HCT116 (cell line): ENCODE measurements around the gene APH1B.

Source experiments
- ATF3 ChIP-seq: IDR thresholded peaks from 2 replicates; pipeline ENCODE4 v1.6.1; 2012
- CBX3 ChIP-seq: IDR thresholded peaks from 2 replicates; pipeline ENCODE4 v1.6.1; 2012; ENCODE audit warnings: low read depth
- CEBPB ChIP-seq: IDR thresholded peaks from 2 replicates; pipeline ENCODE4 v1.6.1; 2012; ENCODE audit warnings: low read depth
- CTCF ChIP-seq, 3 experiments: fragments of 200-600 bp in 1 of 3; sonication (generic) in 1 of 3; IDR thresholded peaks in 2 of 3; conservative IDR thresholded peaks in 1 of 3; 2 replicates each; pipeline ENCODE4 v1.5.1; 2012 to 2017; ENCODE audit warnings: low read depth in 2 of 3, low read length in 2 of 3, antibody characterized with exemption in 1 of 3, borderline replicate concordance in 1 of 3, control low read depth in 1 of 3, mild to moderate bottlenecking in 1 of 3, mixed read lengths in 1 of 3, mixed run types in 1 of 3, moderate library complexity in 1 of 3; ENCODE audit not compliant: insufficient read depth in 1 of 3
- EGR1 ChIP-seq: IDR thresholded peaks from 2 replicates; pipeline ENCODE4 v1.6.1; 2012; ENCODE audit warnings: low read depth
- EZH2 ChIP-seq: fragments of 200-600 bp; sonication (generic); IDR thresholded peaks from 2 replicates; pipeline ENCODE4 v1.6.1; 2017; ENCODE audit warnings: antibody characterized with exemption, mixed run types
- MAX ChIP-seq: IDR thresholded peaks from 2 replicates; pipeline ENCODE4 v1.6.1; 2012
- POLR2A ChIP-seq: IDR thresholded peaks from 2 replicates; pipeline ENCODE4 v1.7.0; 2011; ENCODE audit warnings: borderline replicate concordance; ENCODE audit not compliant: insufficient read depth, insufficient read length; ENCODE audit errors: extremely low read depth
- POLR2AphosphoS5 ChIP-seq: IDR thresholded peaks from 2 replicates; pipeline ENCODE4 v1.6.1; 2011; ENCODE audit warnings: mild to moderate bottlenecking, low read depth, low read length, moderate library complexity
- RAD21 ChIP-seq: IDR thresholded peaks from 2 replicates; pipeline ENCODE4 v1.6.1; 2012; ENCODE audit warnings: low read depth, mild to moderate bottlenecking
- SRF ChIP-seq: IDR thresholded peaks from 2 replicates; pipeline ENCODE4 v1.6.1; 2012; ENCODE audit warnings: low read depth
- ZBTB33 ChIP-seq: IDR thresholded peaks from 2 replicates; pipeline ENCODE4 v1.6.1; 2011; ENCODE audit warnings: mild to moderate bottlenecking, low read length, moderate library complexity; ENCODE audit not compliant: insufficient replicate concordance; ENCODE audit errors: extremely low read depth
- ZFX ChIP-seq: fragments of 450-650 bp; IDR thresholded peaks from 2 replicates; pipeline ENCODE4 v1.6.1; 2017

- no peak for TF ChIP-seq CTCF (IDR thresholded peaks at IDR 0.05 in 2 of 3, conservative IDR thresholded peaks at IDR 0.05 in 1 of 3; ENCODE audit: borderline replicate concordance in 1 of 3, insufficient read depth in 1 of 3, low read depth in 2 of 3, low read length in 2 of 3)
- TF ChIP-seq ZBTB33 = no peak
- TF ChIP-seq MAX = no peak
- TF ChIP-seq EGR1 = no peak
- TF ChIP-seq CBX3 = no peak
- no peak for TF ChIP-seq RAD21
- no peak for TF ChIP-seq SRF
- no peak for TF ChIP-seq POLR2A
- no peak for TF ChIP-seq ZFX
- TF ChIP-seq EZH2 = no peak
- no peak for TF ChIP-seq CEBPB
- no peak for TF ChIP-seq POLR2AphosphoS5
- no peak for TF ChIP-seq ATF3
Measured at GRCh38 chr15:63338170-63338569, 60.8 kb downstream of the APH1B start.
